ENCODE results near the gene TNN.
A peak's percentile ranks its signal among the peaks of the same experiment; 100 is the strongest.

Gene TNN

DNA sequence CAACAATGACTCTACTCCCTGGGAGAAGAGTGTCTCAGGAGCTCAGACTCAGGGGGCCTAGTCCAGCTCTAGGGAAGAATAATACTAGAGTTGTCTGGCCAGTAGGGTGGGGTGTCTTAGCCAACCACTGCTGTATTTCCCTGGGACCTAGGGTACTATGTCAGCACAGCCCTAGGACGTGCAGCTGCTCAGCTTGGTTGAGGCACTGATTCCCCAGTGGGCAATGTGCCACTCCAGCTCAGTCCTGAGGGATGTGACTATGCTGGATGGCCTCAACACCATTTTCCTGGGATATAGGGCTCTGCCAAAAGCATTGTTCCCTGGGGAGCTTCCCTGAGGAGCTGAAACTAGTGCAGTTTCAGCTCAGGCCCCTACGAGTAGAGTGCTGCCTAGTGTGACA is 47.4 kb downstream of the TNN start:
- no peak for DNase-seq

DNA sequence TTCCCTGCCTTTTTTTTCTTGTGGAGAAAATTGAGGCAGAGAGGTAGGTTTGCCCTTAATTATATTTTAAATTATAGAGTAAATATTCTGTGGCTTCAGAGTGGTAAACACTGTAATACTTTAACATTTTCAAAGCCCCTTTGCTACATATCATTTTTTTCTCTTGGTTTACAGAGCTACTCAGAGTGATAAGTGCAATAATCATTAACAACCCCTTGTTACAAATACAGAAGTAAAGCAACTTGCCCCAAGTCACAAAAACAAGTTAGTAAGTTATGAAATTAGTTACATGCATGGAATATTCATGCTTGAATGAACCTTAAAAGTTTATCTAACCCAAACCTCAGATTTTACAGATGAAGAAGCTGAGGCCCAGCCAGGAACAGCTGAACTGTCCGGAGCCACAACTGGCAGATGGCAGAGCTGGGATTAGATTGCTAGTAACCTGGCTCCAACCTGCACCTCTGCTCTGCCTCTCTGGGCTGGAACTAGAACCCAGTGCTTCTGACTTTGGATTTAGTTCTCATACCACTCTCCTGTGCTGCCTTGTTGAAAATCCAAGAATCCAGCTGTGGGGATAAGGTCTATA is 48.7 kb downstream of the TNN start:
- no peak for DNase-seq

DNA sequence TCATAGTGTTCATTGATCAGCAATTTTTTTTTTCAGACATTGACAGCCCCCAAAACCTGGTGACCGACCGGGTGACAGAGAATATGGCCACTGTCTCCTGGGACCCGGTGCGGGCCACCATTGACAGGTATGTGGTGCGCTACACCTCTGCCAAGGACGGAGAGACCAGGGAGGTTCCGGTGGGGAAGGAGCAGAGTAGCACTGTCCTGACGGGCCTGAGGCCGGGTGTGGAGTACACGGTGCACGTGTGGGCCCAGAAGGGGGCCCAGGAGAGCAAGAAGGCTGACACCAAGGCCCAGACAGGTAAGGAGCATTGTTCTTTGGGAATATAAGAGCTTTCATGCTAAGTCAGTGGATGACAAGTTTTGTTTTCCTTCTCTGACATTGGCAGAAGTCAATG is 49.3 kb downstream of the TNN start:
- DNase-seq: no peak

DNA sequence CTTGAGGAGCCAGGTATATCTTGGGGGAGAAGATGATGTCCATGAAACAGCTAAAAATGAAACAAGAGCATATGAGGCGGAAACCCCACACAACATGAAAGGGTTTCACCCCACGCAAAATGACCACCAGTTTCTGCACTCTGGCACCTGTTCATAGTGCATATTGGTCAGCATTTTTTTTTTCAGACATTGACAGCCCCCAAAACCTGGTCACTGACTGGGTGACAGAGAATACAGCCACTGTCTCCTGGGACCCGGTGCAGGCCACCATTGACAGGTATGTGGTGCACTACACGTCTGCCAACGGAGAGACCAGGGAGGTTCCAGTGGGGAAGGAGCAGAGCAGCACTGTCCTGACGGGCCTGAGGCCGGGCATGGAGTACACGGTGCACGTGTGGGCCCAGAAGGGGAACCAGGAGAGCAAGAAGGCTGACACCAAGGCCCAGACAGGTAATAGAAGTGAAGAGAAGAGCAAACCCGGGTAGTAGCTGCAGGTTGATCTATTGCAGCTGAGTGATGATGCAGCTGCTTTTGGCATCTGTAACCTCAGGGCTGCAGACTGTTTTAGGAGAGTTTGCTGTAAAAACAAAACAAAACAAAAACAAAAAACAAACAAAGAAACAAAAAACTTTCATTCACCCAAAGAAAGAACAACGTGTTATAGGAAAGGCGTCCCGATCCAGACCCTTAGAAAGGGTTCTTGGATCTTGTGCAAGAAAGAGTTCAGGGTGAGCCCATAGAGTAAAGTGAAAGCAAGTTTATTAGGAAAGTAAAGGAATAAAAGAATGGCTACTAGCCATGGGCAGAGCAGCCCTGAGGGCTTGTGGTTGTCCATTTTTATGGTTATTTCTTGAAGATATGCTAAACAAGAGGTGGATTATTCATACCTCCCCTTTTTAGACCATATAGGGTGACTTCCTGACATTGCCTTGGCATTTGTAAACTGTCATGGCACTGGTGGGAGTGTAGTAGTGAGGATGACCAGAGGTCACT is 51.0 kb downstream of the TNN start:
- DNase-seq: no peak

DNA sequence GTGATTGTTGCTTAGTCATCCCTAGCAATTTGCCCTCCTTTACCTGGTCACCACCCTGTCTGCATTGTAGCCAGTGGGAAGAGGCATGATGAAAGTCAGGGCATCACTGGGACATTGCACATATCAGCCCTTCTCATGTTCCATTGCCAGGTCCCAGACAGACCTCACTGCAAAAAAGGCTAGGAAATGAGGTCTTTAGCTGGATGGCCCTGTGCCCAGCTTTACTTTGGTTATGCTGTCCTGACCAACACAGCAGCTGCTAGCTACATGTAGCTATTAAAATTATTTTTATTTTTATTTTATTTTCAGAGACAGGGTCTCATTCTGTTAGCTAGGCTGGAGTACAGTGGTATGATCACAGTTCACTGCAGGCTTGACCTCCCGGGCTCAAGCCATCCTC is 52.9 kb downstream of the TNN start:
- DNase-seq: no peak

DNA sequence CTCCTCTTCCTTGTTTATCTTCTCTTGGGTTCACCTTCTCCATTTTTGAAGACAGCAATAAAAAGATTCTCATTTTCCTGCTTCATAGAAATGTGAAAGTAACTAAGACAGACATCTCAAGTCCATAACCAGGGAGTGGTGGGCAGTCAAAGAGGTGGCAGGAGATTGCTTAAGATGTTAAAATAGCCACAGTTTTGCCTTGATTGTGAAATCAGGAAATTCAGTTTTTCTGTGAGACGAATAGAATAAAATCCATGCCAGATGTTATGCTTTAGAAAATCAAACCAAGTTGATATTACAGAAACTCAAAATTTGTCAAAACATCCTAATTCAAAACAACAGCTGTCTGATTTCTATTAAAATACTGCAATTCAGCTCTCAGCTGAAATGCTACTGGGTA is 57.2 kb downstream of the TNN start:
- no peak for DNase-seq

DNA sequence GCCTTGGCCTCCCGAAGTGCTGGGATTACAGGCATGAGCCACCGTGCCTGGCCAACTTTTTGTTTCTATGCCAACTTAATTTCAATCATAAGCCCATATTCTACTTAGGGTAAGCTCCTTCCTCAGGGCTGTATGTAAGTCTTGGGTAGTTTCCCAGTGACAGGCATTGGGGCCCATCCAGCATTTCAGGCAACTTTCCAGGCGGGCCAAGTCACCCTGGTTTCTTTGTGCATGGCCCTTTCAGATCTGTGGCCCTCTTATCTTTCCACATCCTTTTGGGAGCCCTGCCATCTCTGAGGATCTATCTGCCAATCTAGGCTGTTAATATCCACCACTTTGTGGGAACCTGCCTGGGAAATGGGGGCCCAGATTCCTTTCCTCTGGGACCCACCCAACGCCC is 58.7 kb downstream of the TNN start:
- no peak for DNase-seq

DNA sequence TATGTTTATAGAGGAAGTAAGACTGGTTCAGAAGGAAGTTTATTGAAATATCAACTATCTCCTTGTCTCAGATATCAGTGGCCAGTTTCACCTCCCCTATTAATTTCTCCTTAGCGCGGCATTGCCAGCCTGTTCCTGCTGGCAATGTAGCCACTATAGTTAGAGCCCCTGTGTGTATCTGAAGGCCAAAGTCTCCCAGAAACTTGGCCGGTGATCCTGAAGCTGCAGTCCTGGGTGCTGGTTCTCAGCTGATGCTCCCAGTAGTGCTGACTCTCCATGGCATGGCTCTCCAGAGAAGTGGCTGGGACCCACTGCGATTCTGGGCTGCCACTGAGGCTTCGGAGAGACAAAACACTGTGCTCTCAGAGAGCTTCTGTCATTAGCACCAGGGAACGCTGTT is 59.9 kb downstream of the TNN start:
- DNase-seq: no peak

DNA sequence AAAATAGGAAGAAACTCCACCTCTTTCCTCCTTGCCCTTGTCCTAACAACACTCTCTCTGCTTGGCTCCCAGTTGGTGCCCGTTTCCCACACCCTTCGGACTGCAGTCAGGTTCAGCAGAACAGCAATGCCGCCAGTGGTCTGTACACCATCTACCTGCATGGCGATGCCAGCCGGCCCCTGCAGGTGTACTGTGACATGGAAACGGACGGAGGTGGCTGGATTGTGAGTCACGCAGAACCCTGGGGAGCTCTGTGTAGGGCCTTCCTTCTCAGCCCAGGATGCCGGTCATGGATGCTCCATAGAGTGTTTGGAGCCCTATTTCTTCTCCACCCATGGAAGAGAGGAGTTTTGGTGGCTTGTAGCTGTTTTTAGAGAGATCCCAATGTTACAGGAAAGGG is 60.9 kb downstream of the TNN start:
- DNase-seq: no peak

DNA sequence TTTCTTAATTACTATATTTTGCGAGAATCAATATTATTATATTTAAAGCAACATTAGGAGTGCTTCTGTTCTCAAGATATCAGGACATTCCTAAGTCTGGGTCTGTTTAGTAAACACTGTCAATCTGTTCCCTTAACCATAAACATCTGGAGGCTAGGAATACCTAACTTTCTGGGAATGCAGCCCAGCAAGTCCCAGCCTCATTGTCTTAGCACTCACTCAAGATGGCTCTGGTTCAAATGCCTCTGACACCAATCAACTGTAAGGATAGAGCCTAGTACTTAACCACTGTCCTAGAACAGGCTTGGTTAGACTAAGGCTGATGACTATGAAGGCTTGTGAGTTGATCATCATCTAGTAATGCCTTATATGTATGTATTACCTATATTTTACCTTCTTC is 61.5 kb downstream of the TNN start:
- DNase-seq: no peak

DNA sequence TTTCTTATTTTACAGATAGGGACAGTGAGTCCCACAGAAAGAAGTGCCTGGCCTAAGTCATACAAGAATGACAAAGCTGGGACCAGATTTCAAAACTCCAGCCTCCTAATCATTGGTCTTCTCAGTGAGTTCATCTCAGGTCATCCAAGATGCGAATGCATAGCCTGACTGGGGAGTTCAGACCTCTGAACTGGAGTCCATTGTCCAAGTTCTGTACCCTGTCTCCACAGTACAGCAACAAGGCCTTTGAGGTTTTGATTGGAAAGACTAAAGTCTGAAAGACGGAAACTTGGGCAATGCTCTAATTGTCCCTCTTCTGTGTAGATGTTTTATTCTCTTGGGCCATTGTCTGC is 62.0 kb downstream of the TNN start:
- DNase-seq: no peak

DNA sequence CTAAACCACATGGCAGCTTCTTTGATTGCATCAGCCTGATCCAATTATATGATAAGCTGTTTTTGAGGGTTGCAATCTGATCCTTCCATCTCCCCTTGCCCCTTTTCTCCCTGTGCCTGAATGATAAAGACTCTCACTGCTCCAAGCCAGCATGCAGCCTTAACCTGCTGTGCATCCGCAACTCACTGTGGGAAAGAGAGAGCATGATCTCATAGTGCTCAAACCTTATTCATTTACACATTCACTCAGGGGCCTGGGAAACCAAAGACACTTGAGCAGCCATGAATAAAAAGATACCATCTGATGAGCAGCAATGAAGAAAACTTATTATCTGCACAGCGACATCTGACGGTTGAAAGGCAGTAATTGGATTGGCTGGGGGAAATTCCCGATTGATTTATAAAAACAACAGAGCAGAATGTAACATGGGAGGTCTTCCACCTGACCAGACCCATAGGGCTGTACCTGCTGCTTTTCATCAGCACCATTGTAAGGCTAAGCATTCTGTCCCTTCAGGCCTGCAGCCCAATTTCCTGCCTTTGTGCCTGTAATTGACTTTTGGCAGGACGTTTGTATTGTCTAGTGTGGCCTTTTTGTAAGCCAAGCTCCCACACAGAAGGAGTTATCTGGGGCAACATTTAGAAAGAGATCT is 62.5 kb downstream of the TNN start:
- peak; percentile 39 for DNase-seq

DNA sequence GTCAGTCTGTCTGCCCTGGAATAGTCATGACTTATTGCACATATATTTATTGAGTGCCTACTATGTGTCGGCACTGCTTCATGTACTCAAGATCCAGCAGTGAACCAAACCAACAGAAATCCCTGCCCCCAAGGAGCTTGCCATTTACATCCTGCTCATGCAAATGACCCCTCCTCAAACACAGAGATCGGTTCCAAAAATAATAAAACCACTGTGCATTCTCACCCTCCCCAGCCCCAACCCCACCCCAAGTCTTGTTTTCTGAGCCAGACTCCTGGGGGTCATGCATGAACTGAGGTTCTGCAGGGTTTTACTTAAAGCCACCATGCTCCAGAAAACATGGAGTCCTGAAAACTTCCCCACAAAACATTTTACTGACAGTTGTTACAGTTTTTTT is 63.0 kb downstream of the TNN start:
- no peak for DNase-seq

DNA sequence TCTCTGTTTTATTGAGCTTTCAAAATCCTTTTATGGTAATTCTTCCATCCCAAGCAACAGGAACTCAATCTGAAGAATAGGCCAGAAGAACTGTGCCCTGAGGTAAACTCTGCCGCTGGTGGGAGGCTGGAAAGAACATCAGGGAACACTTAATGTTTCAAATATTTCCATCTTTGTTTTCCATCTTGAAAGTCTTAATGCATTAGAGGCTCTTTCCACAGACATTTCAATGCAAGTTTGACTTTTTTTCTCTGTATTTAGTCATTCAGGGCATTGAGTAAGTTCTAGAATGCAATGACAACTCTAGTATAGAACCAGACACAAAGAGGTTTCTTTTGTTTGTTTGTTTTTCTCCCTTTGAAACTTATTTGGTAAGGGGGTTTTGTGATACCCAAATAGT is 63.5 kb downstream of the TNN start:
- DNase-seq: no peak

DNA sequence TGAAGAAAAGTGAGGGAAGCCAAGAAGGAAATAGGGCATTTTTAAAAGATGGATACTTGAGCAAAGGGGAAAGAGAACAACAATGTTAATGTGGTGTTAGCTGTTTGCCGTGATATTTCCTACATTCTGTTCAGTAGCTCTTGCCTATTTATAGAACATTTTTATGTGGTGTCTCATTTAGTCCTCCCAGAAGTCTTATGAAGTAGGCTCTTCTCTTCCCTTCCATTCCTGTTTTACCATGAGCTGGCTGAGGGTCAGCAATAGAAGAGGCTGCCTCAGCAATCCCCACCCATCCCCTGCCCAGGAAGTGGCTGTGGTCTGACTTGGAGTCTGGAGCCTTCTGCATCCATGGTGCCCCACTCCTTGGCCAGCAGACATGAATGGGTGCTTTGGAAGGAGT is 64.8 kb downstream of the TNN start:
- DNase-seq: no peak

DNA sequence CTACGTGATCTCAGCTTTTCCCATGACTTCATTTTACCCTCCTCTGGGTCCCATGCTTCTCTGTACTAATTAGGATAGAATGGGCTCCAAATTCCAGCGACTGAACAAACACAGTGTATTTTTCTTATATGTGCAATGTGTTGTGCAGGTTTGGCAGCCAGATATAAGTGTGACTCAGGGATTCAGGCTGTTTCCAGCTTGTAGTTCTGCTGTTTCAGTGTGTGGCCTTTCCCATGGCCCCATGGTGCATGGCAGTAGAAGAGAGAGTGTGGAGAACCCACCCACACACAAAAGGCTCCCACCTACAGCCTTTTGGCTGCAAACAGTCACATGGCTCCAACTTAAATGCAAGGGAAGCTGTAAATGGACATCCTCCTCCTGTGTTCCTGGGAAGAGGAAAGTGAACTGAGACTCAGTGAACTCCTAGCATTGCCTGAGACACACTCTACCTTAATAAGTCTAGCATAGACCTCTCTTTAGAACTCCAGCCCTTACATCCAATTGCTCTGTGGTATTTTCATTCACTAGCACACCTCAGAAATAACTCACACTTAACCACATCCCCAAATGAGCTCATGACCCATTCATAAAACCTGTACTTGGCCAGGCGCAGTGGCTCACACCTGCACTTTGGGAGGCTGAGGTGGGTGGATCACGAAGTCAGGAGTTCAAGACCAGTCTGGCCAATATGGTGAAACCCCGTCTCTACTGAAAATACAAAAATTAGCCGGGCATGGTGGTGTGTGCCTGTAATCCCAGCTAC is 66.2 kb downstream of the TNN start:
- no peak for DNase-seq

DNA sequence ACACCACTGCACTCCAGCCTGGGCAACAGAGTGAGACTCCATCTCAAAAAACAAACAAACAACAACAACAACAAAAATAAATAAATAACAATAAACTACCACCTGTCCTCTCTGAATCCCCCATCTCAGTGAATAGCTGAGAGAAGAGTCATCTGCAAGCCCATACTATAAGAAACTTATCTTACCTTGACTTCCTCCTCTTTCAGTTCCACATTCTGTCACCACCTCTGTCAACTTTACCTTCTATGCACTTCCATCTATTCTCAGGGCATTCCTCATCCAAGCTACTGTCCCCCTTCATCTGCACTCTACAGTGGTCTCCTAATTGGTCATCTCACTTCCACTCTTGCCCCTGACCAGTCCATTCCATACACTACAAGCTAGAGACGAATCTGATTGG is 66.9 kb downstream of the TNN start:
- no peak for DNase-seq

DNA sequence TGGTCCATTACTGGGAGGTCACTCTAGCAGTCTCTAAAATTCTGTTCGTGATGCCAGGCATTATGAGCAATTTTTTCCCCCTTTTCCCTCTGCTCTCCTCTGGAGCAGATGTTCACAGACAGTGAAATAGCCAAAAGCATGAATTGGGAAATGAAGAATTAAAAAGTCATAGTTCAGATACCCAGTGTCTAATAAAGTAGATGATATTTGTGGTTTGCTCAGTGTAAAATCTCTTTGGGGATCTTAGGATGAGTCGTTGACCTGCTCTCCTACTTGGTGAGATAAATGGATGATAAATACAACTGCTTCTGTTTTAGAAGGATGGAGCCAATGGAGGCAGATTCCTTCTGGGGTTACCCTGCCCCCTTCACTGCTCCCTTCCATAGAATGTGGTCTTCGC is 68.6 kb downstream of the TNN start:
- no peak for DNase-seq

DNA sequence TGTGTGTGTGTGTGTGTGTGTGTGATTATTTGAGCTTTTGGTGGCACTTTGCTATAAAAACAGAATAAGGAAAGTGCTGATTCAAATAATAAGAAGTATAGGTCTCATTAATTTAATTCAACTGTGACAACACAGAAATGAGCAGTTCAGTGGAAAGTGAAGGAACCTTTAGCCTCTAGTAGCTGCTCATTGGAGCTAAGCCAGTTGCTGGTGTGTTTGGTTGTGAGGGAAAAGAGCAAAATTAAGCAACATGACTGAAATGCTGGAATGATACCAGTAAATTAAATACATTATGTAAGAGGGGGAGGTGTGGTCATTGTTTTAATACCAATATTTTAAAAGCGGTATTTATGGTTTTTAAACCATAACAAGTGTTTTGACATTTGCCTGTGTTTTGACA is 69.7 kb downstream of the TNN start:
- DNase-seq: no peak

DNA sequence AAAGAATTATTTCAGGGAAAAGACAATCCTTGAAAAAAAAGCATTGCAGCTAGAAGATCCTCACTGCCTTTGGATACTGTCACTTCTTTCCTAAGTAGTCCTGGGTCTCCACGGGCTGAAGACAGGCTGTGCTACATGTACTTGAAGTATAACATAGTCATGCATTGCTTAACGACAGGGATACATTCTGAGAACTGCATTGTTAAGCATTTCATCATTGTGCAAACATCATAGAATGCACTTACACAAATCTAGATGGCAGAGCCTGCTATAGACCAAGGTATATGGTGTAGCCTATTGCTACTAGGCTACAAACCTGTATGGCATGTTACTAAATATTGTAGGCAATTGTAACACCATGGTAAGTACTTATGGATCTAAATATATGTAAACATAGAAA is 70.9 kb downstream of the TNN start:
- DNase-seq: no peak

DNA sequence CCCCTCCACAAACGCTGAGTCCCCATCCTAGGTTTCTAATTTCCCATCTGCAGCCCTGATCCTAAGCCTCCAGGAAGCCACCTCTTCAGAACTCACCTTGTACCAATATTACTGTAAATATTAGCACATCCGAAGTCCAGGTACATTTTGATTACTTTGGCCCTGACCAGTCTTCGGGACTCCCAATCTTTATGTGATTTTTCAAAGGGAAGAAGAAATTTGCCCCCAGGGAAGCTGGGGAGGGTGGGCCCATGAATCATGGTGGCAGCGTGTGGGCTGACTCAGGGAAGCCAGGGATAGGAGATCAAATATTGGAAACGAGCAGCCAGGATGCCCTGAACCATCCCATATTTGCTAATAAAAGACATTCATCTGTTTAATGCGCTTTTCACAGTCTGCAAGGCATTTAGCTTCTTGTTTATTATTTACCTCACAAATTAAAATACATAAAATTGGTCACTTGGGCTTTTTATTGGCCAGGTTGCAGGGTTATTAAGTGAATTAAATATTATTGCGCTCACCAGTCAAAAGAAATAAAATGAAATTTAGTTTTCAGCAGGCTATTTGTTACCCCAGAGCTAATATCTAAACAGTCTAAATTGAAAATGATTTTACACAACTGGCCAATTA is 78.4 kb downstream of the TNN start:
- DNase-seq: peak; percentile 19

DNA sequence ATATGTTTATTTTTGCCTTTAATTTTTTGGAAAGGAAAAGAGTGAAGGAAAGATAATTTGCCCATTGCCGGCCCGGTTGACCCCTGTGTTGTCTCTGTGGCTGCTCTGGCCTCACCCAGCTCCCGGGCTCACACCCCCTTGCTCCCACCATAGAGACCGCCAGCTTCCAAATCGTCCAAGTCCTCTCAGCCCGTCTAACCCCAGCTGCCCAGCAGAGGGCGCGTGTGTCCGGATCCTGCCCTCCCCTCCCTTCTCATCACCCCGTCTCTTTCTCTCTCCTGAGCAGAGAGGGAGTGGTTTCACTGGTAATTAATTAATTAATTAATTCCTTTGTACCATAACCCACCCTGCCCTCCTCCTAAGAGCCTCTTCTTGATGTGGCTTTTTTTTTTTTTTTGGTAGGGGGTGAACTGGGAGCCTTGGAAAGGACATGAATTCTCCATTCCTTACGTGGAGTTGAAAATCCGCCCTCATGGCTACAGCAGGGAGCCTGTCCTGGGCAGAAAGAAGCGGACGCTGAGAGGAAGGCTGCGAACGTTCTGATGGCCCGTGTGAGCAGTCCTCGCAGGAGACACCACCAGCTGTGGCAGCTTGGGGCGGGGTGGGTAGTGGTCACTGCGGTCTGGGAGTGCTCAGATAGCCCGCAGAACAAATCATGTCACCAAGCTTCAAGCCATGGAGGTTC is 79.0 kb downstream of the TNN start:
- peak; percentile 75 for DNase-seq

Measured in NCI-H69 (cell line).